Aorta (tissue), 5 donors: Measurements from ENCODE around the gene ARPC5. TPM values are rescaled to one million over a fixed set of nuclear protein-coding genes. Genes with fewer than 3 reads are reported as not detected.

Experiments used
- ATAC-seq: fragments of 200-7000 bp; cut with Tn5 transposase; one replicate; pipeline ENCODE4 v1.9.1; 2022; ENCODE audit warnings: moderate library complexity; ENCODE audit not compliant: low FRiP score
- DNase-seq, 2 donors: peaks; one replicate each; pipeline ENCODE4 v3.0.0-alpha.2; 2020
- H3K27ac ChIP-seq, 2 donors: one replicate each; pipeline ENCODE4 v1.5.1; 2013; ENCODE audit warnings: low read length in 2 of 2, mild to moderate bottlenecking in 2 of 2, moderate library complexity in 2 of 2, control low read depth in 1 of 2, inconsistent platforms in 1 of 2, low read depth in 1 of 2
- H3K27me3 ChIP-seq, 2 donors: one replicate each; pipeline ENCODE4 v1.6.1; 2013; ENCODE audit warnings: control low read depth in 1 of 2, low read length in 1 of 2, mild to moderate bottlenecking in 1 of 2, moderate library complexity in 1 of 2; ENCODE audit not compliant: insufficient read depth in 2 of 2, control insufficient read depth in 1 of 2
- H3K36me3 ChIP-seq, 2 donors: one replicate each; pipeline ENCODE4 v1.6.1; 2013; ENCODE audit warnings: control low read depth in 1 of 2, low read length in 1 of 2, mild to moderate bottlenecking in 1 of 2; ENCODE audit not compliant: insufficient read depth in 2 of 2, control insufficient read depth in 1 of 2
- H3K4me1 ChIP-seq, 2 donors: one replicate each; pipeline ENCODE4 v1.6.1; 2013; ENCODE audit warnings: low read length in 2 of 2, control low read depth in 1 of 2, mild to moderate bottlenecking in 1 of 2, moderate library complexity in 1 of 2; ENCODE audit not compliant: insufficient read depth in 2 of 2, control insufficient read depth in 1 of 2
- H3K4me3 ChIP-seq, 2 donors: one replicate each; pipeline ENCODE4 v1.5.1; 2013; ENCODE audit warnings: low read length in 2 of 2, control low read depth in 1 of 2, mild to moderate bottlenecking in 1 of 2
- H3K9me3 ChIP-seq: one replicate; pipeline ENCODE4 v1.6.1; 2013; ENCODE audit warnings: mild to moderate bottlenecking, low read length; ENCODE audit not compliant: control insufficient read depth
- WGBS, 2 donors: extraction: QIAGEN DNeasy Blood & Tissue Kit; methylation state at CpG; one replicate each; pipeline ENCODE4 v1.1.7; 2013; 5-methylcytosine and 5-hydroxymethylcytosine counted together
- intact Hi-C, 2 donors: fragments of 100-400 bp; cut with DNase I; formaldehyde crosslinking; loops; one replicate each; pipeline versions ENCODE4 v1.14.2 to v1.15.0; 2022
- polyA plus RNA-seq, 2 donors: library from polyadenylated mRNA; stranded (reverse); fragments of 200-250 nt; gene quantifications; one replicate each; pipeline ENCODE4 v1.2.3, GENCODE V29; 2013
- total RNA-seq, 2 donors: library from RNA; stranded (reverse); fragmentation: NEBNext Ultra II Directional; extraction: Animal tissue kit (Norgen Biotek cat#: 25700); gene quantifications; one replicate each; pipeline ENCODE4 v1.2.1, GENCODE V29; 2021
- donor health status: healthy with polysubstance abuse.
- donor health status: Bipolar disorder and iron deficiency.
- donor health status: DM: no; HTN: no; CAD: no.
- donor health status: DM: no; HTN: no; CAD: no.
- donor health status: DM: yes; HTN: yes; CAD: no.

Gene ARPC5
- total and polyA plus RNA-seq, 4 donors, result 90.6 to 162 (median 123) TPM

- Histone ChIP-seq H3K27ac (no peak overlapping the region), H3K4me3 (no peak overlapping the region), H3K9me3 (no peaks in the 10 kb centered on the region), H3K4me1 (peaks cover 7 to 13% of the 10 kb centered on the region in 2 donors), H3K36me3 (no peaks in the 10 kb centered on the region), H3K27me3 (no peaks in the 10 kb centered on the region)
- DNase-seq, result no peak
- no peak for ATAC-seq
- WGBS, 2 donors, result 46 to 57% methylated on average over 8 of the region's 8 CpGs
- intact Hi-C loops, result no loop called here
Measured at GRCh38 chr1:183580281-183580682, 55.3 kb downstream of the ARPC5 start.

- no peaks in the 10 kb centered on the region for H3K36me3 ChIP-seq
- H3K4me1 ChIP-seq, result peaks cover 7 to 13% of the 10 kb centered on the region in 2 donors
- ATAC-seq (no peak), DNase-seq (no peak)
- intact Hi-C loops, result no loop called here
- H3K27ac ChIP-seq, result no peak overlapping the region
- no peaks in the 10 kb centered on the region for H3K9me3 ChIP-seq
- WGBS, 2 donors, result 18 to 28% methylated on average over 2 of the region's 2 CpGs
- no peaks in the 10 kb centered on the region for H3K27me3 ChIP-seq
- H3K4me3 ChIP-seq, result no peak overlapping the region
Measured at GRCh38 chr1:183578856-183579255, 56.7 kb downstream of the ARPC5 start.

DNA sequence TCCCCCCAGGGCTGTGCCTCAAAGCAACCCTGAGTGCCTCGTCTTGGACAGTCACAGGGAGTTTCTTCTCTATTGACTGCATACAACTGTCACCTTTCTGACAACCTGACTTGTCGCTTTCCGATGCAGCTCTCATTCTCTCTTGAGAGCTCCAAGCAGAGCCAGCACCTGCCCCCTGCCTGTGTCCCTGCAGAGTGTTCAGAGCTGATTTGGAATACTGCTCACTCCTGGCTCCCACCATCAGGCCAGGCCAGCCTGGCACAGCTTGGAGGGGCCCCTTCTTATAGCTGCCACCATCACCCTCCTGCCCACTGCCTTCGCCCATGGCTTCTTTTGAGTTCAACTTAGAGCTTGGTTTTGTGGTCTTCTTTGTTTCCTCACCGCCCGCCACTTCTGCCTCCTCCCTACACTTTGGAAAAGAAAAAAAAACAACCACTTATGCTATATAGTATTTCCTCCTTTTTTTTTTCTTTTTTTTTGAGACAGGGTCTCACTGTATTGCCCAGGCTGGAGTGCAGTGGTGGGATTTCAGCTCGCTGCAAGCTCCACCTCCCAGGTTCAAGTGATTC is 57.6 kb downstream of the ARPC5 start:
- Histone ChIP-seq H3K27me3 (no peaks in the 10 kb centered on the region), H3K27ac (no peak overlapping the region), H3K4me3 (no peak overlapping the region), H3K4me1 (peaks cover 7 to 13% of the 10 kb centered on the region in 2 donors), H3K36me3 (no peaks in the 10 kb centered on the region), H3K9me3 (no peaks in the 10 kb centered on the region)
- ATAC-seq (no peak), DNase-seq (no peak)
- intact Hi-C loops, result loop anchor here in 1 of 2 donors (2.0 kb wide), 1 partner anchor 31 kb away; no protein-coding TSS in a partner anchor
- 84% methylated on average over 7 of the region's 7 CpGs for WGBS, 2 donors

GRCh38 chr1:183576537-183576936 is 59.0 kb downstream of the ARPC5 start:
- Histone ChIP-seq H3K4me1 (peaks cover 5 to 13% of the 10 kb centered on the region in 2 donors), H3K9me3 (no peaks in the 10 kb centered on the region), H3K27me3 (no peaks in the 10 kb centered on the region), H3K36me3 (no peaks in the 10 kb centered on the region), H3K27ac (no peak overlapping the region), H3K4me3 (no peak overlapping the region)
- ATAC-seq (no peak), DNase-seq (no peak)
- 11 to 14% methylated on average over 8 of the region's 8 CpGs for WGBS, 2 donors
- intact Hi-C loops, result loop anchor here in 1 of 2 donors (2.0 kb wide), 1 partner anchor 32 kb away; no protein-coding TSS in a partner anchor

- DNase-seq (no peak), ATAC-seq (no peak)
- no peak overlapping the region for H3K4me3 ChIP-seq
- no peaks in the 10 kb centered on the region for H3K9me3 ChIP-seq
- no peaks in the 10 kb centered on the region for H3K36me3 ChIP-seq
- peaks cover 5 to 13% of the 10 kb centered on the region in 2 donors for H3K4me1 ChIP-seq
- H3K27ac ChIP-seq, result no peak overlapping the region
- intact Hi-C loops, result loop anchor here in 1 of 2 donors (2.0 kb wide), 1 partner anchor 33 kb away; no protein-coding TSS in a partner anchor
- H3K27me3 ChIP-seq, result no peaks in the 10 kb centered on the region
- 24 to 36% methylated on average over 5 of the region's 5 CpGs for WGBS, 2 donors
Measured at GRCh38 chr1:183575606-183576005, 60.0 kb downstream of the ARPC5 start.

DNA sequence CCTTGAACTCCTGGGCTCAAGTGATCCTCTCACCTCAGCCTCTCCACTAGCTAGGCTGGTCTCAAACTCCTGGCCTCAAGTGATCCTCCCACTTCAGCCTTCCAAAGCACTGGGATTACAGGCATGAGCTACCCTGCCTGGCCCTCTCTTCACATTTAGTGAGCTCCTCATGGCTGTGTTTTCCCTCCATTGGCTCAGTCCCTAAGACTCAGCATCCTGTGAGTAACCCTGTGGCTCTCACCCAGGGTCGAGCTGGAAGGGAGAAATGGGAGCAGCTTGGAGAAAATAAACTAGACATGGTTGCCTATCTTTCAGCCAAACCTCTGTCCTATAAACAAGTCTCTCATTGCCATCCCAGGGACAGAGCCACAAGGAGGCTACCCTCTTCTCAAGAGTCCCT is 62.9 kb downstream of the ARPC5 start:
- 0 to 18% methylated on average over 1 of the region's 1 CpG for WGBS, 2 donors
- no peak for ATAC-seq
- H3K27ac ChIP-seq, result no peak overlapping the region
- no peaks in the 10 kb centered on the region for H3K36me3 ChIP-seq
- DNase-seq, result no peak
- H3K9me3 ChIP-seq, result no peaks in the 10 kb centered on the region
- intact Hi-C loops, result no loop called here
- no peaks in the 10 kb centered on the region for H3K27me3 ChIP-seq
- H3K4me3 ChIP-seq, result no peak overlapping the region
- peaks cover 5 to 8% of the 10 kb centered on the region in 2 donors for H3K4me1 ChIP-seq

DNA sequence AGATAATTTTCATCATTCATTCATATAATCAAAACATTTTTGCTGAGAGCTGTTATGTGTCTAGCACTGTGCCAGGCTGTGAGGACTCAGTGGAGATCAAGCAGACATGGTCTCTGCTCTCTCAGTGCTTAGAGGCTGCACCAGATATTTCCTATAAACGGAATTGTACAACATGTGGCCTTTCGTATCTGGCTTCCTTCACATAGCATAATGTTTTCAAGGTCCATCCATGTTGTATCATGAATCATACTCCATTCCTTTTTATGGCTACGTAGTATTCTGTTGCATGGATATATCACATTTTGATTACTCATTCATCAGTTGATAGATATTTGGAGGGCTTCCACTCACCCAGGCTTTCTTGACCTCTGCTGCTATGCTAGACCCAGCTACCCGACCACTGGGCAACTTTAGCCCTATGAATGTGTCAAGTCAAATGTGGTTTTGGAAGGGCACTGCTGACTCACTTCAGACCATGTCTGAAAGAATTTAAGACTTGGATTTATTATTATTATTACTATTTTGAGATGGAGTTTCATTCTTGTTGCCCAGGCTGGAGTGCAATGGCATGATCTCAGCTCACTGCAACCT is 63.8 kb downstream of the ARPC5 start:
- no peak overlapping the region for H3K4me3 ChIP-seq

More for the DNA sequence above, 63.8 kb downstream of the ARPC5 start:
- no peaks in the 10 kb centered on the region for H3K9me3 ChIP-seq
- H3K27ac ChIP-seq, result no peak overlapping the region
- intact Hi-C loops, result no loop called here
- H3K4me1 ChIP-seq, result peaks cover 0 to 3% of the 10 kb centered on the region in 2 donors
- ATAC-seq (no peak), DNase-seq (no peak)
- H3K27me3 ChIP-seq, result no peaks in the 10 kb centered on the region
- H3K36me3 ChIP-seq, result no peaks in the 10 kb centered on the region
- WGBS, 2 donors, result 61 to 67% methylated on average over 4 of the region's 4 CpGs
